ENCODE results near the gene KLHL18.

GRCh38 chr3:47342151-47342550, 59.4 kb downstream of the KLHL18 start:
- TF ChIP-seq CTCF (IDR thresholded peaks at IDR 0.05) (no peak), POLR2AphosphoS5 (IDR thresholded peaks at IDR 0.05; ENCODE audit: insufficient read depth in 1 of 2, low read depth in 1 of 2) (no peak)

All from vagina (tissue), 2 donors.